Measurements from ENCODE around the gene CCDC172.

DNA sequence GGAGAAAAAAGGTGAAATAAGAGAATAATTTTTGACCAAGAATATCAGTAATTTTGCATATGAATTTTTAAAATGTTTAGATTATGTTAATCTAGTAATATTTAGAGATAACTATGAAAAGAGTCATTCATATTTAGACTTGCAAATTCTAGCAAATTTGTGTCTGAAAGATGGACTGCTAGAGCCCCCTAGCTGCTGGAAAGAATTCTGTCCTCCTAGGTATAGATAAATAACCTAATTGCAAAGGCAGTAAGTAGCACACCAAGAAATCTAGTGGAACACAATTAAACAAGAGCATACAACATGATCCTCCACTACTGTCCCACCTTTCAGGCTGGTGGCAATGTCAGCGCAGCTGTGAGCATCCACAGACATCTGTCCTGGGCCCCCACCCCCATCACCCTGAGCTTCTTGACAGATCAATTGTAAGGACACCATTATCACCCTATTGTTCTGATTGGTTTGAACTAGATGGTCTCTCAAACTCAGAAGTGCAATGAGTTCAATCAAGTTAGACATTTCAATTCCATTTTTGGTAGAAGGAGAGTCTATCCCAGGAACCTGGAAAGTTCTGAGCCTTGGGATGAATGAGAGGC lies 36.2 kb upstream of the CCDC172 start:
- TF ChIP-seq CTCF (IDR thresholded peaks at IDR 0.05) (peak; percentile 49 to 60 (median 59)), POLR2AphosphoS5 (IDR thresholded peaks at IDR 0.05) (no peak), EP300 (IDR thresholded peaks at IDR 0.05) (no peak), POLR2A (IDR thresholded peaks at IDR 0.05; ENCODE audit: low read depth) (no peak)
